HCT116 (cell line): ENCODE results near the gene PAX1. TPM values are rescaled to one million over a fixed set of nuclear protein-coding genes. Genes with fewer than 3 reads are reported as not detected.

Experiments used
- ATAC-seq: fragments of 200-7000 bp; cut with Tn5 transposase; 2 replicates; pipeline ENCODE4 v1.9.1; 2020; ENCODE audit warnings: mild to moderate bottlenecking, moderate library complexity
- BruUV-seq: library from RNA; stranded (reverse); fragments of 400-500 nt; replicated peaks from 2 replicates; lab custom pipeline; 2021; lab: Mats Ljungman, UMichigan
- CTCF ChIA-PET: fragments of 300-600 bp; sonication (Branson Sonifier 250); formaldehyde crosslinking; loops from one replicate; lab custom pipeline; 2021; ENCODE audit warnings: antibody characterized with exemption; lab: Charles Lee
- POLR2A ChIA-PET: fragments of 300-600, 350-600 bp; sonication (Branson Sonifier 250); formaldehyde crosslinking; loops from one replicate; lab custom pipeline; 2021; ENCODE audit warnings: antibody characterized with exemption; lab: Charles Lee
- RAD21 ChIA-PET, 2 experiments: fragments of 300-600 bp; sonication (Branson Sonifier 250); formaldehyde crosslinking; loops; one replicate each; lab custom pipeline; 2023; ENCODE audit warnings: low total read pairs in 2 of 2; ENCODE audit not compliant: uncharacterized antibody in 2 of 2, unreplicated experiment in 2 of 2, low non-redundant PET in 1 of 2; lab: Charles Lee
- DNase-seq: peaks from one replicate; pipeline ENCODE4 v3.0.0-alpha.2; 2010; ENCODE audit warnings: low read depth, low spot score
- H2AFZ ChIP-seq: fragments of 200-600 bp; shearing (Covaris generic), sonication (generic); 2 replicates; pipeline ENCODE4 v1.6.1; 2017; ENCODE audit warnings: low read depth, mixed run types, mixed read lengths, antibody characterized with exemption, low read length; ENCODE audit not compliant: poor library complexity, severe bottlenecking
- H3K27ac ChIP-seq: 2 replicates; pipeline ENCODE4 v1.5.1; 2012; ENCODE audit warnings: low read depth, low read length
- H3K27me3 ChIP-seq: fragments of 200-600 bp; sonication (generic); 2 replicates; pipeline ENCODE4 v1.6.1; 2016; ENCODE audit warnings: mixed run types, low read length, mixed read lengths; ENCODE audit not compliant: insufficient read depth
- H3K36me3 ChIP-seq, 2 experiments: fragments of 200-500 bp in 1 of 2; fragments of 200-600 bp in 1 of 2; sonication (Bioruptor generic) in 1 of 2; sonication (generic) in 1 of 2; 2 replicates each; pipeline versions ENCODE4 v1.5.1 to v1.6.1; 2014 to 2016; ENCODE audit warnings: low read length in 2 of 2, inconsistent platforms in 1 of 2, mixed read lengths in 1 of 2, mixed run types in 1 of 2; ENCODE audit not compliant: insufficient read depth in 2 of 2, control insufficient read depth in 1 of 2
- H3K4me1 ChIP-seq, 2 experiments: fragments of 200-600 bp in 1 of 2; sonication (generic) in 1 of 2; 2 replicates each; pipeline versions ENCODE4 v1.5.1 to v1.6.1; 2012 to 2017; ENCODE audit warnings: low read length in 2 of 2, inconsistent platforms in 1 of 2, mild to moderate bottlenecking in 1 of 2, mixed read lengths in 1 of 2, mixed run types in 1 of 2, moderate library complexity in 1 of 2; ENCODE audit not compliant: insufficient read depth in 2 of 2, control insufficient read depth in 1 of 2
- H3K4me2 ChIP-seq: fragments of 200-600 bp; sonication (generic); 2 replicates; pipeline ENCODE4 v1.6.1; 2017; ENCODE audit warnings: mixed run types, low read length, mixed read lengths
- H3K4me3 ChIP-seq, 2 experiments: fragments of 200-600 bp in 1 of 2; sonication (generic) in 1 of 2; replicated peaks in 1 of 2; 2 replicates each; pipeline ENCODE4 v1.5.1; 2011 to 2016; ENCODE audit warnings: low read length in 2 of 2, control low read depth in 1 of 2, low read depth in 1 of 2, mild to moderate bottlenecking in 1 of 2, mixed read lengths in 1 of 2, mixed run types in 1 of 2
- H3K79me2 ChIP-seq: fragments of 200-600 bp; sonication (generic); 2 replicates; pipeline ENCODE4 v1.6.1; 2017; ENCODE audit warnings: mild to moderate bottlenecking, mixed run types, low read length, moderate library complexity, mixed read lengths; ENCODE audit not compliant: insufficient read depth
- H3K9ac ChIP-seq: fragments of 200-600 bp; sonication (generic); 2 replicates; pipeline ENCODE4 v1.6.1; 2016; ENCODE audit warnings: low read length, mixed read lengths
- H3K9me2 ChIP-seq: fragments of 200-600 bp; sonication (generic), shearing (Covaris generic); 2 replicates; pipeline ENCODE4 v1.6.1; 2017; ENCODE audit warnings: mixed run types, mild to moderate bottlenecking, moderate library complexity; ENCODE audit not compliant: insufficient read depth
- H3K9me3 ChIP-seq, 2 experiments: fragments of 200-500 bp in 1 of 2; fragments of 200-600 bp in 1 of 2; sonication (Bioruptor generic) in 1 of 2; sonication (generic) in 1 of 2; 2 replicates each; pipeline ENCODE4 v1.6.1; 2014 to 2017; ENCODE audit warnings: low read length in 2 of 2, mixed read lengths in 2 of 2, inconsistent platforms in 1 of 2, low read depth in 1 of 2, mild to moderate bottlenecking in 1 of 2, mixed run types in 1 of 2, moderate library complexity in 1 of 2; ENCODE audit not compliant: control insufficient read depth in 1 of 2, insufficient read depth in 1 of 2
- H4K20me1 ChIP-seq: fragments of 200-600 bp; sonication (generic), shearing (Covaris generic); 2 replicates; pipeline ENCODE4 v1.6.1; 2017; ENCODE audit warnings: mixed run types, mild to moderate bottlenecking, moderate library complexity; ENCODE audit not compliant: insufficient read depth
- CEBPB ChIP-seq: IDR thresholded peaks from 2 replicates; pipeline ENCODE4 v1.6.1; 2012; ENCODE audit warnings: low read depth
- EGR1 ChIP-seq: IDR thresholded peaks from 2 replicates; pipeline ENCODE4 v1.6.1; 2012; ENCODE audit warnings: low read depth
- ELF1 ChIP-seq: IDR thresholded peaks from 2 replicates; pipeline ENCODE4 v1.6.1; 2012; ENCODE audit warnings: low read depth, borderline replicate concordance
- JUND ChIP-seq: IDR thresholded peaks from 2 replicates; pipeline ENCODE4 v1.6.1; 2012
- POLR2A ChIP-seq: IDR thresholded peaks from 2 replicates; pipeline ENCODE4 v1.7.0; 2011; ENCODE audit warnings: borderline replicate concordance; ENCODE audit not compliant: insufficient read depth, insufficient read length; ENCODE audit errors: extremely low read depth
- POLR2AphosphoS5 ChIP-seq: IDR thresholded peaks from 2 replicates; pipeline ENCODE4 v1.6.1; 2011; ENCODE audit warnings: mild to moderate bottlenecking, low read depth, low read length, moderate library complexity
- RAD21 ChIP-seq: IDR thresholded peaks from 2 replicates; pipeline ENCODE4 v1.6.1; 2012; ENCODE audit warnings: low read depth, mild to moderate bottlenecking
- SP1 ChIP-seq: IDR thresholded peaks from 2 replicates; pipeline ENCODE4 v1.6.1; 2012; ENCODE audit warnings: low read depth
- TCF7L2 ChIP-seq: IDR thresholded peaks from 2 replicates; pipeline ENCODE4 v1.7.0; 2011; ENCODE audit warnings: borderline replicate concordance, inconsistent platforms; ENCODE audit not compliant: insufficient read depth, insufficient read length; ENCODE audit errors: extremely low read depth
- YY1 ChIP-seq: IDR thresholded peaks from 2 replicates; pipeline ENCODE4 v1.6.1; 2011; ENCODE audit warnings: low read length, low read depth, moderate library complexity, mild to moderate bottlenecking; ENCODE audit not compliant: insufficient replicate concordance; ENCODE audit errors: extremely low read depth
- intact Hi-C: fragments of 100-400 bp; cut with micrococcal nuclease; formaldehyde crosslinking; loops from 2 replicates; pipeline ENCODE4 v1.10.0; 2022
- total RNA-seq: library from RNA; stranded (reverse); gene quantifications from one replicate; pipeline ENCODE4 v1.2.1, GENCODE V29; 2021; ENCODE audit not compliant: unreplicated experiment
- TF ChIP-seq, protein P1 (sequence below): IDR thresholded peaks from 2 replicates; pipeline ENCODE4 v1.6.1; 2011; ENCODE audit warnings: mild to moderate bottlenecking, low read length, moderate library complexity; ENCODE audit not compliant: insufficient replicate concordance; ENCODE audit errors: extremely low read depth

The PAX1 gene
- total RNA-seq, 1 experiment from 2014 or later, result not detected

DNA sequence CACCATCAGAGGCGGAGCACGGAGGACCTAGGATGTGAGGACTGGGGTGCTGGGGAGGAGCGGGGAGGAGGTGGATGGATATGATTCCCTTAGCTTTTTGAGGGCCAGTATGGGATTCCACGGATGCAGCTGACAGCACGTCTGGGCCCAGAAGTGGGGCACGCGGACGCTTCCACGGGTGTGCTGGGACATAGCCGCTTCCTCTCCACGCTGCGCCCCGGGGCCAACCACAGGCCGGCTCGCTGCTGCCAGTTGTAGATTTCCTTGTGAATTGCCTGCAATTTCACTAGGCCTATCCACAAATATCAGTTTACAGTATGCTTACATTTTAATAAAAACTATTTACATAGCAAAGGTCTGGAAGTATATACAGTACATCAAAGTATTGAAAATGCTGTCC is 23.9 kb downstream of the PAX1 start:
- no peak for ATAC-seq
- intact Hi-C loops, result no loop called here
- POLR2A ChIA-PET, result no interaction called here
- Histone ChIP-seq H3K4me1 (no peaks in the 10 kb centered on the region), H3K36me3 (no peaks in the 10 kb centered on the region), H3K9me3 (no peaks in the 10 kb centered on the region; a peak in 1 of 4 replicates), H4K20me1 (no peaks in the 10 kb centered on the region), H3K27ac (no peak overlapping the region), H3K4me3 (no peak overlapping the region), H3K27me3 (0 out of 2 replicates have a peak, but pooled peaks cover 4% of the 10 kb centered on the region), H3K9me2 (no peaks in the 10 kb centered on the region), H3K4me2 (no peak overlapping the region), H2AFZ (no peak overlapping the region), H3K79me2 (no peaks in the 10 kb centered on the region), H3K9ac (no peak overlapping the region)
- BruUV-seq, result no TSS peak
- TF ChIP-seq ELF1 (no peak), YY1 (no peak), RAD21 (no peak), EGR1 (no peak), TCF7L2 (no peak), POLR2A (no peak)
- TF ChIP-seq, protein P1, sequence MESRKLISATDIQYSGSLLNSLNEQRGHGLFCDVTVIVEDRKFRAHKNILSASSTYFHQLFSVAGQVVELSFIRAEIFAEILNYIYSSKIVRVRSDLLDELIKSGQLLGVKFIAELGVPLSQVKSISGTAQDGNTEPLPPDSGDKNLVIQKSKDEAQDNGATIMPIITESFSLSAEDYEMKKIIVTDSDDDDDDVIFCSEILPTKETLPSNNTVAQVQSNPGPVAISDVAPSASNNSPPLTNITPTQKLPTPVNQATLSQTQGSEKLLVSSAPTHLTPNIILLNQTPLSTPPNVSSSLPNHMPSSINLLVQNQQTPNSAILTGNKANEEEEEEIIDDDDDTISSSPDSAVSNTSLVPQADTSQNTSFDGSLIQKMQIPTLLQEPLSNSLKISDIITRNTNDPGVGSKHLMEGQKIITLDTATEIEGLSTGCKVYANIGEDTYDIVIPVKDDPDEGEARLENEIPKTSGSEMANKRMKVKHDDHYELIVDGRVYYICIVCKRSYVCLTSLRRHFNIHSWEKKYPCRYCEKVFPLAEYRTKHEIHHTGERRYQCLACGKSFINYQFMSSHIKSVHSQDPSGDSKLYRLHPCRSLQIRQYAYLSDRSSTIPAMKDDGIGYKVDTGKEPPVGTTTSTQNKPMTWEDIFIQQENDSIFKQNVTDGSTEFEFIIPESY, result no peak
- DNase-seq, result no peak
- CTCF ChIA-PET, result no interaction called here
- RAD21 ChIA-PET, result no interaction called here

DNA sequence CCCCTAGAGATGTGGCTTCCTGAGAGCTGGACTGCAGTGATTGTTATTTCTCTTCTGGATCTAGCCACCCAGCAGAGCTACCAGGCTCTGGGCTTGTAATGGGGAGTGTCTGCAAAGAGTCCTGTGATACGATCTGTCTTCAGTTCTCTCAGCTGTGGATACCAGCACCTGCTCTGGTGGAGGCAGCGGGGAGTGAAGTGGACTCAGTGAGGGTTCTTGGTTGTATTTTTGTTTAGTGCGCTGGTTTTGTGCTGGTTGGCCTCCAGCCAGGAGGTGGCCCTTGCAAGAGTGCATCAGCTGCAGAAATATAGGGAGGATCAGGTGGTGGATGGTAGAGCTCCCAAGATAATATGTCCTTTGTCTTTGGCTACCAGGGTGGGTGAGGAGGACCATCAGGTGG is 33.7 kb downstream of the PAX1 start:
- Histone ChIP-seq H3K9ac (no peak overlapping the region), H3K9me3 (peaks cover 0 to 6% of the 10 kb centered on the region in 2 experiments; a peak in 1 of 4 replicates), H3K27me3 (no peaks in the 10 kb centered on the region), H3K27ac (no peak overlapping the region), H3K4me2 (no peak overlapping the region), H3K4me1 (no peaks in the 10 kb centered on the region), H3K9me2 (no peaks in the 10 kb centered on the region), H3K36me3 (no peaks in the 10 kb centered on the region), H3K79me2 (no peaks in the 10 kb centered on the region), H3K4me3 (no peak overlapping the region), H2AFZ (no peak overlapping the region), H4K20me1 (no peaks in the 10 kb centered on the region)
- DNase-seq (no peak), ATAC-seq (no peak)
- TF ChIP-seq CEBPB (no peak), POLR2AphosphoS5 (no peak), SP1 (no peak), YY1 (no peak), JUND (no peak)
- POLR2A ChIA-PET, result no interaction called here
- RAD21 ChIA-PET, result no interaction called here
- CTCF ChIA-PET, result no interaction called here
- intact Hi-C loops, result no loop called here
- no TSS peak for BruUV-seq
